GM12878 (cell line): Measurements from ENCODE around the gene MDFIC. TPM values are rescaled to one million over a fixed set of nuclear protein-coding genes. Genes with fewer than 3 reads are reported as not detected.
A peak's percentile ranks its signal among the peaks of the same experiment; 100 is the strongest.

Experiments used
- BCL11A ChIP-seq: IDR thresholded peaks from 2 replicates; pipeline ENCODE4 v1.6.1; 2011; ENCODE audit warnings: low read depth, low read length
- BHLHE40 ChIP-seq, 2 experiments: fragments of 450-650 bp in 1 of 2; IDR thresholded peaks; 2 replicates each; pipeline ENCODE4 v1.6.1; 2011 to 2017; ENCODE audit warnings: low read depth in 2 of 2, borderline replicate concordance in 1 of 2, improper control_type of control experiment in 1 of 2, low read length in 1 of 2, mild to moderate bottlenecking in 1 of 2
- CBFB ChIP-seq: IDR thresholded peaks from 2 replicates; pipeline ENCODE4 v1.6.1; 2016; ENCODE audit warnings: antibody characterized with exemption, low read depth
- CHD1 ChIP-seq: IDR thresholded peaks from 2 replicates; pipeline ENCODE4 v1.6.1; 2012; ENCODE audit warnings: low read depth, low read length, improper control_type of control experiment
- EGR1 ChIP-seq, 2 experiments: IDR thresholded peaks; 1 replicate in 1 of 2; 2 replicates in 1 of 2; pipeline ENCODE4 v1.6.1; 2011 to 2012; ENCODE audit warnings: low read depth in 2 of 2, low read length in 2 of 2, borderline replicate concordance in 1 of 2, mild to moderate bottlenecking in 1 of 2, moderate library complexity in 1 of 2
- HDGF ChIP-seq: fragments of 450-650 bp; IDR thresholded peaks from 2 replicates; pipeline ENCODE4 v1.6.1; 2016; ENCODE audit warnings: antibody characterized with exemption
- JUND ChIP-seq: IDR thresholded peaks from 2 replicates; pipeline ENCODE4 v1.6.1; 2012; ENCODE audit warnings: low read depth, mild to moderate bottlenecking, low read length, improper control_type of control experiment, moderate library complexity
- KDM1A ChIP-seq: fragments of 200-600 bp; sonication (generic); IDR thresholded peaks from 2 replicates; pipeline ENCODE4 v1.6.1; 2016; ENCODE audit warnings: borderline replicate concordance
- MEF2B ChIP-seq: fragments of 450-650 bp; IDR thresholded peaks from 2 replicates; pipeline ENCODE4 v1.6.1; 2018; ENCODE audit warnings: mild to moderate bottlenecking, moderate library complexity; ENCODE audit not compliant: partially characterized antibody, poor library complexity, severe bottlenecking
- MXI1 ChIP-seq: fragments of 150-350 bp; IDR thresholded peaks from 2 replicates; pipeline ENCODE4 v1.6.1; 2011; ENCODE audit warnings: low read depth, mild to moderate bottlenecking, inconsistent platforms, low read length, improper control_type of control experiment
- MYC ChIP-seq: IDR thresholded peaks from 2 replicates; pipeline ENCODE4 v1.6.1; 2011; ENCODE audit warnings: mild to moderate bottlenecking, low read length, moderate library complexity, inconsistent platforms; ENCODE audit not compliant: insufficient read depth, insufficient replicate concordance, insufficient read length, severe bottlenecking
- PAX5 ChIP-seq: IDR thresholded peaks from 2 replicates; pipeline ENCODE4 v1.6.1; 2011; ENCODE audit warnings: low read depth, low read length, borderline replicate concordance
- PML ChIP-seq: IDR thresholded peaks from 2 replicates; pipeline ENCODE4 v1.6.1; 2012; ENCODE audit warnings: low read length, inconsistent platforms
- POU2F2 ChIP-seq: IDR thresholded peaks from 3 replicates; pipeline ENCODE4 v1.6.1; 2011; ENCODE audit warnings: low read depth, mild to moderate bottlenecking, low read length, borderline replicate concordance
- RUNX3 ChIP-seq: IDR thresholded peaks from 2 replicates; pipeline ENCODE4 v1.6.1; 2012; ENCODE audit warnings: low read length, inconsistent platforms
- SIN3A ChIP-seq: IDR thresholded peaks from 2 replicates; pipeline ENCODE4 v1.6.1; 2012; ENCODE audit warnings: low read depth, low read length, improper control_type of control experiment
- SPI1 ChIP-seq: IDR thresholded peaks from 2 replicates; pipeline ENCODE4 v1.6.1; 2011; ENCODE audit warnings: low read depth, mild to moderate bottlenecking, low read length, moderate library complexity, borderline replicate concordance; ENCODE audit not compliant: insufficient read depth
- TCF12 ChIP-seq: IDR thresholded peaks from 2 replicates; pipeline ENCODE4 v1.6.1; 2011; ENCODE audit warnings: low read depth, mild to moderate bottlenecking, low read length
- TCF3 ChIP-seq: IDR thresholded peaks from 2 replicates; pipeline ENCODE4 v1.6.1; 2012; ENCODE audit warnings: low read depth, mild to moderate bottlenecking, low read length, borderline replicate concordance; ENCODE audit not compliant: insufficient read depth
- ZNF24 ChIP-seq: fragments of 450-650 bp; IDR thresholded peaks from 2 replicates; pipeline ENCODE4 v1.6.1; 2017; ENCODE audit warnings: antibody characterized with exemption, mild to moderate bottlenecking
- polyA plus RNA-seq, 11 experiments: library from polyadenylated mRNA; depleted of rRNA in 4 of 11; unstranded in 6 of 11; stranded (reverse) in 5 of 11; fragments of >200 nt; fragmentation: Nextera tagmentation in 4 of 11; fragmentation: Illumina TruSeq in 1 of 11; extraction: Ambion mirVana in 4 of 11; extraction: Trizol in 1 of 11; gene quantifications; 1 replicate in 1 of 11; 2 replicates in 10 of 11; pipeline versions ENCODE4 v1.2.1 to v1.2.3, GENCODE V29; 2011 to 2016; ENCODE audit warnings: inconsistent platforms in 2 of 11, missing spikeins in 2 of 11, low read depth in 1 of 11
- total RNA-seq, 4 experiments: library from RNA; depleted of rRNA in 3 of 4; stranded (reverse); fragments of >200 nt in 3 of 4; fragmentation: Illumina TruSeq in 1 of 4; extraction: Trizol in 1 of 4; gene quantifications; 2 replicates each; pipeline versions ENCODE4 v1.2.1 to v1.2.3, GENCODE V29; 2013 to 2021
- TF ChIP-seq, protein P1 (sequence below): IDR thresholded peaks from 2 replicates; pipeline ENCODE4 v1.6.1; 2011; ENCODE audit warnings: mild to moderate bottlenecking, low read depth, low read length, moderate library complexity; ENCODE audit not compliant: insufficient replicate concordance
- TF ChIP-seq, protein P2 (sequence below): fragments of 450-650 bp; IDR thresholded peaks from 2 replicates; pipeline ENCODE4 v1.6.1; 2017; ENCODE audit warnings: borderline replicate concordance
- TF ChIP-seq, protein P3 (sequence below): fragments of 450-650 bp; formaldehyde crosslinking; IDR thresholded peaks from 2 replicates; pipeline ENCODE4 v1.5.0; 2022; ENCODE audit warnings: mild to moderate bottlenecking, missing genetic modification characterization
- TF ChIP-seq, protein P4 (sequence below): IDR thresholded peaks from 2 replicates; pipeline ENCODE4 v1.6.1; 2011; ENCODE audit warnings: low read depth, mild to moderate bottlenecking, low read length, moderate library complexity, borderline replicate concordance; ENCODE audit errors: extremely low read depth

MDFIC gene
- total and polyA plus RNA-seq, 10 of the 15 experiments (the other 5 are each of a cell fraction or from before 2014, with no cell fraction given), result 7.3 to 58.4 (median 40.0) TPM

DNA sequence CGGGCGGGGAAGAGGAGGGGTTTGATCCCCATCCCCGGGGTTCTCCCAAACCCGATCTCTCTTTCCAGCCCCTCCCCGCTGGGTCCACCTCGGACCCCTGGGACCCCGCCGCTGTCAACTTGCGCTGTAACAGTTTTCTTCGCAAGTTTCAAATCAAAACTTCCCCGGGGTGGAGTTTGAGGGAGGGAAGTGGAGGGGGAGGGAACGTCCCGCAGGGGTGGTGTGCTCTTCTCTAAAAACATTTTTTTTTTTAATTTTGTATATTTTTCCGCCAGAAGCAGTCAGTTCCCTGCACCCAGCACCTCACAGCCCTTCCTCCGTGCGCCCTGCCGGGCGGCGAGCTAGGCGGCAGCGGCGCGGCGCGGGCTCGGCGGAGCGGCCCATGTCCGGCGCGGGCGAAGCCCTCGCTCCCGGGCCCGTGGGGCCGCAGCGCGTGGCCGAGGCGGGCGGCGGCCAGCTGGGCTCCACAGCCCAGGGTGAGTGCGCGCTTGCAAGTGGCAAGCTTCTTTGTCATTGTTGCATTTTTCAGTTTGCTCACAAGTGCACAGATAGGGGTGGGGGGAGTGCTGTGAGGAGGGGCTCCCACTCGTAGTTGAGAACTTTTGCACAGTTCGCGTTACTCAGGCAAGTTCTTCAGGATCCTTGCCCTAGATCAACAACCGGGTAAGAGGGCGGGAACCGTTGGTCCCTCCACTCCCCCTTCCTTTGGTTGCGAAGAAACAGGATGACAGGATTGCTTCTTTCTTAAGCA is 933 bp downstream of the MDFIC start (continued):
- no peak for TF ChIP-seq SIN3A
- no peak for TF ChIP-seq ZNF24
- TF ChIP-seq BHLHE40 (IDR thresholded peaks at IDR 0.05; ENCODE audit: borderline replicate concordance in 1 of 2, low read depth in 2 of 2, low read length in 1 of 2), result 0 out of 4 replicates have a peak, but pooled peaks of 1 of the 2 experiments have one; percentile 33
- 0 out of 2 replicates have a peak, but pooled peaks have one; percentile 31 for TF ChIP-seq CHD1
- TF ChIP-seq MEF2B, result peak; percentile 61
- TF ChIP-seq TCF3, result no peak
- 0 out of 2 replicates have a peak, but pooled peaks have one; percentile 43 for TF ChIP-seq HDGF
- no peak for TF ChIP-seq TCF12
- TF ChIP-seq, protein P1, sequence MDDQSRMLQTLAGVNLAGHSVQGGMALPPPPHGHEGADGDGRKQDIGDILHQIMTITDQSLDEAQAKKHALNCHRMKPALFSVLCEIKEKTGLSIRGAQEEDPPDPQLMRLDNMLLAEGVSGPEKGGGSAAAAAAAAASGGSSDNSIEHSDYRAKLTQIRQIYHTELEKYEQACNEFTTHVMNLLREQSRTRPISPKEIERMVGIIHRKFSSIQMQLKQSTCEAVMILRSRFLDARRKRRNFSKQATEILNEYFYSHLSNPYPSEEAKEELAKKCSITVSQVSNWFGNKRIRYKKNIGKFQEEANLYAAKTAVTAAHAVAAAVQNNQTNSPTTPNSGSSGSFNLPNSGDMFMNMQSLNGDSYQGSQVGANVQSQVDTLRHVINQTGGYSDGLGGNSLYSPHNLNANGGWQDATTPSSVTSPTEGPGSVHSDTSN, result no peak
- TF ChIP-seq KDM1A, result no peak
- no peak; the same call in 1 of the 2 replicates for TF ChIP-seq RUNX3
- TF ChIP-seq JUND, result no peak
- TF ChIP-seq, protein P2, sequence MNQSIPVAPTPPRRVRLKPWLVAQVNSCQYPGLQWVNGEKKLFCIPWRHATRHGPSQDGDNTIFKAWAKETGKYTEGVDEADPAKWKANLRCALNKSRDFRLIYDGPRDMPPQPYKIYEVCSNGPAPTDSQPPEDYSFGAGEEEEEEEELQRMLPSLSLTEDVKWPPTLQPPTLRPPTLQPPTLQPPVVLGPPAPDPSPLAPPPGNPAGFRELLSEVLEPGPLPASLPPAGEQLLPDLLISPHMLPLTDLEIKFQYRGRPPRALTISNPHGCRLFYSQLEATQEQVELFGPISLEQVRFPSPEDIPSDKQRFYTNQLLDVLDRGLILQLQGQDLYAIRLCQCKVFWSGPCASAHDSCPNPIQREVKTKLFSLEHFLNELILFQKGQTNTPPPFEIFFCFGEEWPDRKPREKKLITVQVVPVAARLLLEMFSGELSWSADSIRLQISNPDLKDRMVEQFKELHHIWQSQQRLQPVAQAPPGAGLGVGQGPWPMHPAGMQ, result no peak
- TF ChIP-seq CBFB, result no peak
- TF ChIP-seq, protein P3, sequence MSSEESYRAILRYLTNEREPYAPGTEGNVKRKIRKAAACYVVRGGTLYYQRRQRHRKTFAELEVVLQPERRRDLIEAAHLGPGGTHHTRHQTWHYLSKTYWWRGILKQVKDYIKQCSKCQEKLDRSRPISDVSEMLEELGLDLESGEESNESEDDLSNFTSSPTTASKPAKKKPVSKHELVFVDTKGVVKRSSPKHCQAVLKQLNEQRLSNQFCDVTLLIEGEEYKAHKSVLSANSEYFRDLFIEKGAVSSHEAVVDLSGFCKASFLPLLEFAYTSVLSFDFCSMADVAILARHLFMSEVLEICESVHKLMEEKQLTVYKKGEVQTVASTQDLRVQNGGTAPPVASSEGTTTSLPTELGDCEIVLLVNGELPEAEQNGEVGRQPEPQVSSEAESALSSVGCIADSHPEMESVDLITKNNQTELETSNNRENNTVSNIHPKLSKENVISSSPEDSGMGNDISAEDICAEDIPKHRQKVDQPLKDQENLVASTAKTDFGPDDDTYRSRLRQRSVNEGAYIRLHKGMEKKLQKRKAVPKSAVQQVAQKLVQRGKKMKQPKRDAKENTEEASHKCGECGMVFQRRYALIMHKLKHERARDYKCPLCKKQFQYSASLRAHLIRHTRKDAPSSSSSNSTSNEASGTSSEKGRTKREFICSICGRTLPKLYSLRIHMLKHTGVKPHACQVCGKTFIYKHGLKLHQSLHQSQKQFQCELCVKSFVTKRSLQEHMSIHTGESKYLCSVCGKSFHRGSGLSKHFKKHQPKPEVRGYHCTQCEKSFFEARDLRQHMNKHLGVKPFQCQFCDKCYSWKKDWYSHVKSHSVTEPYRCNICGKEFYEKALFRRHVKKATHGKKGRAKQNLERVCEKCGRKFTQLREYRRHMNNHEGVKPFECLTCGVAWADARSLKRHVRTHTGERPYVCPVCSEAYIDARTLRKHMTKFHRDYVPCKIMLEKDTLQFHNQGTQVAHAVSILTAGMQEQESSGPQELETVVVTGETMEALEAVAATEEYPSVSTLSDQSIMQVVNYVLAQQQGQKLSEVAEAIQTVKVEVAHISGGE (CRISPR knock-in tag), result no peak
- TF ChIP-seq BCL11A, result no peak
- no peak for TF ChIP-seq PAX5
- TF ChIP-seq, protein P4, sequence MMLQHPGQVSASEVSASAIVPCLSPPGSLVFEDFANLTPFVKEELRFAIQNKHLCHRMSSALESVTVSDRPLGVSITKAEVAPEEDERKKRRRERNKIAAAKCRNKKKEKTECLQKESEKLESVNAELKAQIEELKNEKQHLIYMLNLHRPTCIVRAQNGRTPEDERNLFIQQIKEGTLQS, result no peak
- TF ChIP-seq MYC, result no peak
- TF ChIP-seq POU2F2, result no peak
- no peak for TF ChIP-seq SPI1
- peak; percentile 33; the same call in 1 of the 2 replicates for TF ChIP-seq MXI1
- TF ChIP-seq EGR1 (IDR thresholded peaks at IDR 0.05; ENCODE audit: borderline replicate concordance in 1 of 2, low read depth in 2 of 2, low read length in 2 of 2), result 0 out of 3 replicates have a peak, but pooled peaks of 1 of the 2 experiments have one; percentile 1
- TF ChIP-seq PML, result peak; percentile 62; the same call in 1 of the 2 replicates
